AG09309 (cell line): Measurements from ENCODE around the gene EVL.

Experiments used
- DNase-seq: peaks from one replicate; pipeline ENCODE4 v3.0.0-alpha.2; 2010; ENCODE audit warnings: low read depth
- H3K4me3 ChIP-seq: 2 replicates; pipeline ENCODE4 v1.5.1; 2011; ENCODE audit warnings: mild to moderate bottlenecking, low read depth, low read length, moderate library complexity; ENCODE audit not compliant: control insufficient read depth
- TF ChIP-seq, protein P1 (sequence below): IDR thresholded peaks from 2 replicates; pipeline ENCODE4 v1.5.1; 2011; ENCODE audit warnings: mild to moderate bottlenecking, low read depth, low read length, inconsistent platforms; ENCODE audit not compliant: insufficient read depth, control insufficient read depth; ENCODE audit errors: missing control alignments

EVL gene

DNA sequence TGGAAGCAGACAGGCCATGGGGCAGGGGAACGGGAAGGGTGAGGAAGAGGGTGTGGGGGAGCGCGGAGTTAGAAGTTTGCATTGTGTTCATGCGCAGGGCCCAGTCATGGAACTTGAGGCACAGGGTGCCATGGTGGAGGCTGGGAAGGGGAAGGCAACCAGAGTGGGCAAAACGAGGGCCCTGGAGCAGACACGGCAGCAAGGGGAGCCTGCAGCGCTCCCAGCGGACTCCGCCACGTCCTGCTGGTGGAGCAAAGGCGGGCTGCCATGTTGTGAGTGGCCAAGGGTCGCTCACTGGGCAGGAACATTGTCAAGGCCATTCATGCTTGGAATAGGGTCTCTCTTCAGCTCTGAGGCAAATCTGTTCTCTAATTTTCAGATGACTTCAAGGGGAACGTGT lies 73.7 kb downstream of the EVL start:
- TF ChIP-seq, protein P1, sequence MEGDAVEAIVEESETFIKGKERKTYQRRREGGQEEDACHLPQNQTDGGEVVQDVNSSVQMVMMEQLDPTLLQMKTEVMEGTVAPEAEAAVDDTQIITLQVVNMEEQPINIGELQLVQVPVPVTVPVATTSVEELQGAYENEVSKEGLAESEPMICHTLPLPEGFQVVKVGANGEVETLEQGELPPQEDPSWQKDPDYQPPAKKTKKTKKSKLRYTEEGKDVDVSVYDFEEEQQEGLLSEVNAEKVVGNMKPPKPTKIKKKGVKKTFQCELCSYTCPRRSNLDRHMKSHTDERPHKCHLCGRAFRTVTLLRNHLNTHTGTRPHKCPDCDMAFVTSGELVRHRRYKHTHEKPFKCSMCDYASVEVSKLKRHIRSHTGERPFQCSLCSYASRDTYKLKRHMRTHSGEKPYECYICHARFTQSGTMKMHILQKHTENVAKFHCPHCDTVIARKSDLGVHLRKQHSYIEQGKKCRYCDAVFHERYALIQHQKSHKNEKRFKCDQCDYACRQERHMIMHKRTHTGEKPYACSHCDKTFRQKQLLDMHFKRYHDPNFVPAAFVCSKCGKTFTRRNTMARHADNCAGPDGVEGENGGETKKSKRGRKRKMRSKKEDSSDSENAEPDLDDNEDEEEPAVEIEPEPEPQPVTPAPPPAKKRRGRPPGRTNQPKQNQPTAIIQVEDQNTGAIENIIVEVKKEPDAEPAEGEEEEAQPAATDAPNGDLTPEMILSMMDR: no peak
- DNase-seq: no peak
- no peak overlapping the region for H3K4me3 ChIP-seq

DNA sequence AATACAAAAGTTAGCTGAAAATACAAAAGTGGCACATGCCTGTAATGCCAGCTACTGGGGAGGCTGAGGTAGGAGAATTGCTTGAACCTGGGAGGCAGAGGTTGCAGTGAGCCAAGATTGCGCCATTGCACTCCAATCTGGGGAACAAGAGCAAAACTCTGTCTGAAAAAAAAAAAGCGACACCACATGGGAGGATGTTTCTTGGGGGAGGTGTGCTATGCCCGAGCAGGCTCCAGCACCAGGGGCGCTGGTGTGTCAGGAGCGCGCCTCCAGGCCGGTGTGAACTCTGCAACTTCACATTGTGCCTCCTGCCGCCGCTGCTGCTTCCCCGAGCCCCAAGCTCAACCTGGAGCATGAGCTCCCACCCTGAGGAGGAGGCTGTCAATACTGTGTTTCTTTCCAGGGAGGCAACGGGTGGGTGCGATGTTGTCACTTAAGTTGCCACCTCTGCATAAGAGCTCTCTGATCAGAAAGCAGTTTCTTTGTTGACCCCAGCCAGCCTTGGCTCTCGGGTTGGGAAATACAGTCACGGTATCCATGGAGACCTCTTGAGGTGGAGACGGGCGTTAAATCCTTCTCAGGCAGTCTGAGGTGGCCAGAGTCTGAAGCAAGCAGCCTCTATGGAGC lies 75.3 kb downstream of the EVL start:
- TF ChIP-seq, protein P1: no peak
- DNase-seq: no peak
- H3K4me3 ChIP-seq: no peak overlapping the region

DNA sequence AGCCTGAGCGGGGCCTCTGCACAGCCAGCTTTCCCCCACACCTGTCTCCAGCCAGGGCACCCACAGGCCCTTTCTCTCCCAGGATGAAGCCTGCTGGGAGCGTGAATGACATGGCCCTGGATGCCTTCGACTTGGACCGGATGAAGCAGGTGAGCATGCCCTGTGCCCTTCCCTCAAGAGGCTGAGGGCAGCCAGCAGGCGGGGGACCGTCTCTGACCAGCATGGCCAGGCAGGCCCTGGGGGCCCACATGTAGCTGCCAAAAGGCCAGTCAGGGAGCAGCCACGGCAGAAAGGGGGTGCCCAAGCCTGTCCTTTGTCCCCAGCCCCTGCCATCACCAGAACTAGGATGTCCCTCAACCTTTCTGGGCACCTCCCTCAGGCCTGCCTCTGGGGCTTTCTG lies 75.9 kb downstream of the EVL start:
- DNase-seq: no peak
- TF ChIP-seq, protein P1: no peak
- H3K4me3 ChIP-seq: no peak overlapping the region

DNA sequence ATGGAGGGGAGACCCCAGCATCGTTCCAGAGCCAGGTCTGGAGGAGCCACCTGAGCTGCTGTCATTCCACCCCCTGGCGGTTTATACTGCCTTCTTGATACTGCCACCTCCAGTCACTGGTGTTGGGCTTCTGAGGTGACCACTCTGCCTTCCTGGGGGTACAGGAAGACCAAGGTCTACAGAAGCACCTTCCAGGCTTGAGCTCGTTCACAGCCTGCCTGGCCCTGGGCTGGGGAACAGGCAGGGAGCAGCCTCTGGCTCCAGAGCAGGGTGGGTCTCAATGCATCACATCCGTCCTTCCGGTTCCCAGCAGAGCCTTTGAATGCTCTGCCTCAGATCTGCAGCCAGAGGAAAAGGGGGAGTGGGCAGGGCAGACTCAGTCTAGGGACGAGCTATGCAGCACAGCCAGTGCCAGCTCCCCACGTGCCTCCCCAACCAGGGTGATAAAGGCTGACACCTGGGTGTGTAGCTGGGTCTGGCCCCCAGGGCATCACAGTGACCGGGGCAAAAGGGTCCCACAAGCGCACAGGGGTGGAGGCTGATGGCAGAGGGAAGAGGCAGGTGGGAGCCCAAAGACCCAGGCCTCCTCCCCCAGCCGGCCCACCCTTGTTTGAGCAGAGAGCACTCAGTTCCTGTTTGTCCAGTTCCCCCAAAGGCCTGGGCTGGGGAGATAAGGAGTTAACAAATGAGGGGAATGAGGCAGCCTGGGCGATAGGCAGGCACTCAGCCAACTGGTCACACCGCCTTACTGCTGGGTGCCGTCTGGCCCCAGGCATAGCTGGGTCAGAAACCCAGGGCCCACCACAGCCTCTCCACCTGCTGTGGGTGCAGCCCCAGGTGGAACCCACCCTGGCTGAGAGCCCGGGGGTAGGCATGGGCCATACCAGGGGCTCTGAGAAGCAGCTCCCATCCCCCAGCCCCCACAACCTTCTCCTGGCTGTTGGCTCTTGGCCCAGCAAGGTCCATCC lies 77.1 kb downstream of the EVL start:
- DNase-seq: no peak
- TF ChIP-seq, protein P1: no peak
- no peak overlapping the region for H3K4me3 ChIP-seq

DNA sequence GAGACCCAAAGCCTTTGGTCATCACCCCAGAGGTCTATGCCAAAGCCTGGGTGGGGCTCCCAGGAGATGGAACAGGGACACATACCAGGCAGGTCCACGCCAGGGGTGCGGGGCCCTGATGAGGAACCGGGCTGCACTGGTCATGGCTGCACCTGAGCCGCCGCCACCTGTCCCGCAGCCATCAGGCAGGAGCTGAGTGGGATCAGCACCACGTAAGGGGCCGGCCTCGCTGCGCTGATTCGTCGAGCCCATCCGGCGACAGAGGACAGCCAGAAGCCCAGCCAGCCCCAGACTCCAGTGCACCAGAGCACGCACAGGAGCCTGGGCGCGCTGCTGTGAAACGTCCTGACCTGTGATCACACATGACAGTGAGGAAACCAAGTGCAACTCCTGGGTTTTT lies 78.3 kb downstream of the EVL start:
- DNase-seq: no peak
- TF ChIP-seq, protein P1: no peak
- no peak overlapping the region for H3K4me3 ChIP-seq

DNA sequence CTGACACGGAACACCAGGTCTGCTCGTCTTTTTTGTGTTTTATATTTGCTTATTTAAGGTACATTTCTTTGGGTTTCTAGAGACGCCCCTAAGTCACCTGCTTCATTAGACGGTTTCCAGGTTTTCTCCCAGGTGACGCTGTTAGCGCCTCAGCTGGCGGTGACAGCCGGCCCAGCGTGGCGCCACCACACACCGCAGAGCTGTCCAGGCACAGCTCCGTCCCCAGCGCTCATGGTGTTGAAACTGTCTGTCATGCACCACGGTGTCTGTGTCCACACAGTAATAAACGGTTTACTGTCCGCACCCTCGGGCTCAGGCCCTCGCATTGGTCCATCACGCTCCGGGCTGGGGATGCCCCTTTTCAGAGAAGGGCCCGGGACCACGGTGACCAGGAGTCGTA lies 78.7 kb downstream of the EVL start:
- H3K4me3 ChIP-seq: no peak overlapping the region
- no peak for DNase-seq
- TF ChIP-seq, protein P1: no peak

DNA sequence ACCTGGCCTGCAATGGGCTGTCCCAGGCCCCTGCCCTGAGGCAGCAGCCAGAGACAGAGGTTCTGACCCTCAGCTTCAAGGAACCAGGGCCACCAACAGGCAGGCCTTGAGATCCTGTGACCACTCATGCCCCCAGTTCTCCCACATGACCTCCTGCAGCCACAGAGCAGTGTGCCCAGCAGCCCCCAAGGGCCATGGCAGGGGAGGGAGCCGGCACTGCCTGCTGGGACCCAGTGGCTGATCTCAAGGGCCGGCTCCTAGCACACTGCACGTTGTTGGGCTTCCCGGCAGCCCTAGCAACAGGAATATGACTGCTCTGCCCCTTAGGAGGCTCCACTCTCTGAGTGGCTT lies 79.4 kb downstream of the EVL start:
- TF ChIP-seq, protein P1: no peak
- H3K4me3 ChIP-seq: no peak overlapping the region
- no peak for DNase-seq
